Adrenal gland (tissue), 12 donors: ENCODE data around the gene RAB40C. TPM values are rescaled to one million over a fixed set of nuclear protein-coding genes. Genes with fewer than 3 reads are reported as not detected.

Source experiments
- DNase-seq, 7 donors: peaks; one replicate each; pipeline ENCODE4 v3.0.0-alpha.2; 2019 to 2020
- H3K27ac ChIP-seq, 5 donors: fragments of 200-600 bp; sonication (generic) in 4 of 5; 1 replicate in 3 of 5; 2 replicates in 2 of 5; pipeline versions ENCODE4 v1.5.1 to v1.8.0; 2016 to 2020; ENCODE audit warnings: mild to moderate bottlenecking in 1 of 5
- H3K27me3 ChIP-seq: fragments of 200-600 bp; 2 replicates; pipeline ENCODE4 v1.8.0; 2021
- H3K36me3 ChIP-seq, 2 donors: fragments of 200-600 bp; replicated peaks in 1 of 2; 1 replicate in 1 of 2; 2 replicates in 1 of 2; pipeline versions ENCODE4 v1.5.1 to v1.8.0; 2018 to 2022
- H3K4me1 ChIP-seq, 2 donors: fragments of 200-600 bp; replicated peaks in 1 of 2; 1 replicate in 1 of 2; 2 replicates in 1 of 2; pipeline versions ENCODE4 v1.5.1 to v1.8.0; 2018 to 2021
- H3K4me3 ChIP-seq, 4 donors: fragments of 200-600 bp; sonication (generic) in 3 of 4; one replicate each; pipeline ENCODE4 v1.5.1; 2016 to 2018
- H3K9me3 ChIP-seq, 3 donors: fragments of 200-600 bp; sonication (generic) in 1 of 3; replicated peaks in 1 of 3; 1 replicate in 2 of 3; 2 replicates in 1 of 3; pipeline versions ENCODE4 v1.5.1 to v1.8.0; 2016 to 2021
- CTCF ChIP-seq, 6 experiments: fragments of 450-650 bp in 4 of 6; fragments of 200-600 bp in 2 of 6; sonication (generic) in 1 of 6; IDR thresholded peaks; 1 replicate in 5 of 6; 2 replicates in 1 of 6; pipeline versions ENCODE4 v1.5.1 to v1.8.0; 2016 to 2021; ENCODE audit warnings: antibody characterized with exemption in 6 of 6, mild to moderate bottlenecking in 2 of 6, moderate library complexity in 1 of 6
- POLR2A ChIP-seq, 2 donors: fragments of 450-650 bp; IDR thresholded peaks; one replicate each; pipeline ENCODE4 v1.6.1; 2017; ENCODE audit warnings: antibody characterized with exemption in 2 of 2, mild to moderate bottlenecking in 2 of 2, moderate library complexity in 1 of 2
- WGBS, 4 donors: extraction: QIAGEN DNeasy Blood & Tissue Kit in 2 of 4; methylation state at CpG; one replicate each; pipeline versions ENCODE4 v1.1.5 to v1.1.7; 2013 to 2017; 5-methylcytosine and 5-hydroxymethylcytosine counted together
- intact Hi-C, 2 donors: fragments of 100-400 bp; cut with DNase I; formaldehyde crosslinking; loops; one replicate each; pipeline versions ENCODE4 v1.14.1 to v1.15.0; 2022 to 2023
- polyA plus RNA-seq, 3 donors: library from polyadenylated mRNA; stranded (reverse); fragments of 200-250 nt in 2 of 3; fragments of 350-450 nt in 1 of 3; fragmentation: Illumina TruSeq in 1 of 3; extraction: RNeasy Lipid Tissue Mini Kit (QIAGEN cat#74804) in 1 of 3; gene quantifications; one replicate each; pipeline ENCODE4 v1.2.3, GENCODE V29; 2013 to 2014
- total RNA-seq, 9 donors: library from RNA; depleted of rRNA in 4 of 9; stranded (reverse); fragments of >200 nt in 4 of 9; fragments of 120-200 nt in 1 of 9; fragmentation: NEBNext Ultra II Directional in 1 of 9; extraction: Animal tissue kit (Norgen Biotek cat#: 25700) in 1 of 9; gene quantifications; one replicate each; pipeline versions ENCODE4 v1.1.0 to v1.2.4, GENCODE V29; 2013 to 2023
- donor health status: healthy with polysubstance abuse.
- donor health status: Bipolar disorder and iron deficiency.
- donor health status: DM: yes; HTN: yes; CAD: no.
- donor health status: DM: no; HTN: no; CAD: no.
- donor health status: DM: no; HTN: no; CAD: no.
- donor health status: DM: yes; HTN: yes; CAD: no.

Gene RAB40C
- total and polyA plus RNA-seq, 12 donors, result 2.3 to 36.2 (median 15.8) TPM

DNA sequence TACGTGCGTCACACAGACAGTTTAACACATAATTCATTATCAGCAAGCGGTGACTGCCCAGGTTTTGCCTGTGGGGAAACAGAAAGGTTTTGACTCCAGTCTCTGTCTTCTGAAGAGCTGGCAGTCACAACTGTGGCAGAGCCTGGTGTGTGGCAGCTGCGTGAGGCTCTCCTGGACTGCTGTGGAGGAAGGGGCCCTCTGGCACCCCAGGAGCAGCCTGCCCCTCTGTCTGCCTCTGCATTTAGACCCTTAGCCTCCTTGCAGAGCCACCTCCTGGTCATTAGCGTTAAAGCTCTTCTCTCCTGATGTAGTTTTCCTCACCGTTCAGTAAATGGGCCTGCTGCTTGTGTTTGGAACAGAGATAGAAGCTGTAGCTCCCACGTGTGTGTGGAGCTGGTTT is 10.9 kb downstream of the RAB40C start:
- Histone ChIP-seq H3K27me3 (no peaks in the 10 kb centered on the region), H3K36me3 (peaks cover 0 to 3% of the 10 kb centered on the region in 2 donors), H3K4me3 (no peak overlapping the region), H3K4me1 (no peaks in the 10 kb centered on the region), H3K9me3 (no peaks in the 10 kb centered on the region), H3K27ac (no peak overlapping the region)
- WGBS, 4 donors, result 52 to 61% (median 55%) methylated on average over 6 to 7 of the region's 7 CpGs
- peak in 1 of 7 donors; percentile 76 for DNase-seq
- TF ChIP-seq POLR2A (IDR thresholded peaks at IDR 0.05), result no peak
- TF ChIP-seq CTCF (IDR thresholded peaks at IDR 0.05), result no peak
- intact Hi-C loops, result no loop called here

GRCh38 chr16:603933-604332 is 14.1 kb downstream of the RAB40C start:
- Histone ChIP-seq H3K36me3 (peaks cover 0 to 3% of the 10 kb centered on the region in 2 donors), H3K27ac (no peak overlapping the region), H3K4me1 (no peaks in the 10 kb centered on the region), H3K4me3 (no peak overlapping the region), H3K27me3 (no peaks in the 10 kb centered on the region), H3K9me3 (no peaks in the 10 kb centered on the region)
- TF ChIP-seq POLR2A (IDR thresholded peaks at IDR 0.05) (no peak), CTCF (IDR thresholded peaks at IDR 0.05) (no peak)
- intact Hi-C loops, result no loop called here
- DNase-seq, result no peak
- 82 to 91% (median 84%) methylated on average over 5 of the region's 5 CpGs for WGBS, 4 donors

DNA sequence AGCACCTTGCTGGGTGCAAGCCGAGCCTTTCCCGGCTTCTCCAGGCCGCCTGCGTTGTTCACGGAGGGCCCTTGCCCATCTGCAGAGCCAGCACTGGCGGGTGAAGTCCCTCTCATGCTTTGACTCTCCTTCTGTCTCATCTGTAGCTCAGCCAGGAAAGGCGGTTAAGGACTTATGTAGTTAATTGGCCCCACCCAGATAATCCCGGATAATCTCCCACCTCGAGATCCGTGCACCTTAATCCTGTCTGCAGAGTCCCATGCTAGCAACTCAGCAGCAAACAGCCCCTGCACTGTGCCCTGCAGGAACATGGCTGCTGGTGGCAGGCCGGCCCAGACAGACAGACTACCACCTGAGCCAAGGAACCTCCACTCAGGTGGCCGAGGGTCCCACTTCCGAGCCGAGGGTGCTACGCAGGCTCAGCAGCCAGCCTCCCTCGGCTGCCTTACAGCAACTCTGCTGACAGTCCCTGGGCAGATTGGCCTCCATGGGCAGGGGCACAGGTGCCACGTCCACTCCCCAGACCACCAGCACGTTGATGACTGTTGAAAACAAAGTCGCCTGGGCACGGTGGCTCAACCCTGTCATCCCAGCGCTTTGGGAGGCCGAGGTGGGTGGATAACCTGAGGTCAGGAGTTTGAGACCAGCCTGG is 16.9 kb downstream of the RAB40C start:
- DNase-seq, result no peak
- Histone ChIP-seq H3K36me3 (no peaks in the 10 kb centered on the region), H3K4me1 (no peaks in the 10 kb centered on the region), H3K4me3 (no peak overlapping the region), H3K9me3 (no peaks in the 10 kb centered on the region), H3K27me3 (no peaks in the 10 kb centered on the region), H3K27ac (no peak overlapping the region)
- intact Hi-C loops, result no loop called here
- 93 to 98% (median 97%) methylated on average over 17 to 22 of the region's 22 CpGs for WGBS, 4 donors
- TF ChIP-seq POLR2A (IDR thresholded peaks at IDR 0.05) (no peak), CTCF (IDR thresholded peaks at IDR 0.05) (no peak)

DNA sequence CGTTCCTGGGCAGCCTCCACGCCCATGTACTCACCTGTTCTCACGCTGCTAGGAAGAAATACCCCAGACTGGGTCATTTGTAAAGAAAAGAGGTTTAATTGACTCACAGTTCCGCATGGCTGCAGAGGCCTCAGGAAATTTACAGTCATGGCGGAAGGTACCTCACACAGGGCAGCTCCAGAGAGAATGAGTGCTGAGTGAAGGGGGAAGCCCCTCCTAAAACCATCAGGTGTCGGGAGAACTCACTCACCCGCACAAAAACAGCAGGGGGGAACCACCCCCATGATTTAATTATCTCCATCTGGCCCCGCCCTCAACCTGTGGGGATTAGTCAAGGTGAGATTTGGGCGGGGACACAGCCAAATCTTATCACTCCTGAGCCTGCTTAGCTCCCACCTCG is 18.2 kb downstream of the RAB40C start:
- 86 to 93% (median 91%) methylated on average over 6 to 10 of the region's 10 CpGs for WGBS, 4 donors
- no peak for DNase-seq
- intact Hi-C loops, result no loop called here
- no peaks in the 10 kb centered on the region for H3K4me1 ChIP-seq
- no peak overlapping the region for H3K4me3 ChIP-seq
- H3K27ac ChIP-seq, result no peak overlapping the region
- H3K36me3 ChIP-seq, result no peaks in the 10 kb centered on the region
- no peaks in the 10 kb centered on the region for H3K27me3 ChIP-seq
- H3K9me3 ChIP-seq, result no peaks in the 10 kb centered on the region
- TF ChIP-seq CTCF (IDR thresholded peaks at IDR 0.05) (no peak), POLR2A (IDR thresholded peaks at IDR 0.05) (no peak)
